Spleen (tissue), 11 donors: ENCODE data around the gene AJAP1. TPM values are rescaled to one million over a fixed set of nuclear protein-coding genes. Genes with fewer than 3 reads are reported as not detected.
"Not testable (repeated sequence)": the region's sequence is repeated elsewhere in the genome, so short reads cannot be mapped to it uniquely, and the experiment has no call there.

Source experiments
- DNase-seq: peaks from one replicate; pipeline ENCODE4 v3.0.0-alpha.2; 2020
- H3K27ac ChIP-seq, 8 donors: fragments of 200-600 bp; sonication (generic) in 7 of 8; 1 replicate in 4 of 8; 2 replicates in 4 of 8; pipeline versions ENCODE4 v1.5.0 to v1.8.0; 2016 to 2021; ENCODE audit warnings: inconsistent platforms in 4 of 8, mild to moderate bottlenecking in 4 of 8, moderate library complexity in 1 of 8
- H3K27me3 ChIP-seq, 7 donors: fragments of 200-600 bp; sonication (generic) in 6 of 7; replicated peaks in 1 of 7; 1 replicate in 4 of 7; 2 replicates in 3 of 7; pipeline versions ENCODE4 v1.5.0 to v1.8.0; 2016 to 2021; ENCODE audit warnings: inconsistent platforms in 3 of 7, mild to moderate bottlenecking in 1 of 7
- H3K36me3 ChIP-seq, 6 donors: fragments of 200-600 bp; sonication (generic) in 5 of 6; 1 replicate in 4 of 6; 2 replicates in 2 of 6; pipeline versions ENCODE4 v1.5.0 to v1.8.0; 2016 to 2021; ENCODE audit warnings: inconsistent platforms in 2 of 6
- H3K4me1 ChIP-seq, 6 donors: fragments of 200-600 bp; sonication (generic) in 5 of 6; 1 replicate in 3 of 6; 2 replicates in 3 of 6; pipeline versions ENCODE4 v1.5.0 to v1.8.0; 2016 to 2021; ENCODE audit warnings: inconsistent platforms in 3 of 6
- H3K4me3 ChIP-seq, 8 donors: fragments of 200-600 bp; sonication (generic) in 7 of 8; 1 replicate in 4 of 8; 2 replicates in 4 of 8; pipeline versions ENCODE4 v1.5.0 to v1.8.0; 2016 to 2021; ENCODE audit warnings: inconsistent platforms in 4 of 8, mild to moderate bottlenecking in 4 of 8, moderate library complexity in 2 of 8
- H3K9me3 ChIP-seq, 8 donors: fragments of 200-600 bp; sonication (generic) in 7 of 8; 1 replicate in 4 of 8; 2 replicates in 4 of 8; pipeline versions ENCODE4 v1.5.0 to v1.8.0; 2016 to 2021; ENCODE audit warnings: inconsistent platforms in 4 of 8
- POLR2A ChIP-seq, 3 donors: fragments of 450-650 bp; IDR thresholded peaks; one replicate each; pipeline ENCODE4 v1.5.1; 2017; ENCODE audit warnings: antibody characterized with exemption in 3 of 3, mild to moderate bottlenecking in 1 of 3
- POLR2AphosphoS5 ChIP-seq, 3 donors: sonication (generic); formaldehyde crosslinking; IDR thresholded peaks; one replicate each; pipeline ENCODE4 v1.5.1; 2017; ENCODE audit warnings: antibody characterized with exemption in 3 of 3
- WGBS, 5 donors: extraction: QIAGEN DNeasy Blood & Tissue Kit in 3 of 5; methylation state at CpG; one replicate each; pipeline versions ENCODE4 v1.1.5 to v1.1.7; 2013 to 2018; 5-methylcytosine and 5-hydroxymethylcytosine counted together
- intact Hi-C: fragments of 100-400 bp; cut with DNase I; formaldehyde crosslinking; loops from one replicate; pipeline ENCODE4 v1.15.0; 2023; ENCODE audit warnings: low total_unique reads
- polyA plus RNA-seq, 3 donors: library from polyadenylated mRNA; stranded (reverse); fragments of 200-250 nt; gene quantifications; one replicate each; pipeline ENCODE4 v1.2.1, GENCODE V29; 2013
- total RNA-seq, 7 donors: library from RNA; depleted of rRNA in 3 of 7; stranded (reverse); fragments of >200 nt in 3 of 7; fragmentation: NEBNext Ultra II Directional in 4 of 7; extraction: Animal tissue kit (Norgen Biotek cat#: 25700) in 4 of 7; gene quantifications; one replicate each; pipeline versions ENCODE4 v1.1.0 to v1.2.1, GENCODE V29; 2016 to 2021
- TF ChIP-seq, protein P1 (sequence below), 11 experiments: fragments of 200-600 bp in 7 of 11; fragments of 450-650 bp in 4 of 11; sonication (generic) in 4 of 11; IDR thresholded peaks in 8 of 11; conservative IDR thresholded peaks in 3 of 11; 1 replicate in 7 of 11; 2 replicates in 4 of 11; pipeline versions ENCODE4 v1.4.0 to v1.8.0; 2016 to 2021; ENCODE audit warnings: antibody characterized with exemption in 11 of 11, inconsistent platforms in 4 of 11, mild to moderate bottlenecking in 1 of 11
- donor health status: healthy with polysubstance abuse.
- donor health status: DM: no; HTN: no; CAD: no; lungs with moderate emphysema.
- donor health status: DM: no; HTN: no; CAD: no.
- donor health status: Bipolar disorder and iron deficiency.
- donor health status: healthy.
- donor health status: DM: no; HTN: no; CAD: no.
- donor health status: DM: yes; HTN: yes; CAD: no.

The AJAP1 gene
- total and polyA plus RNA-seq, 10 donors = 0.04 to 13.3 (median 2.4) TPM

DNA sequence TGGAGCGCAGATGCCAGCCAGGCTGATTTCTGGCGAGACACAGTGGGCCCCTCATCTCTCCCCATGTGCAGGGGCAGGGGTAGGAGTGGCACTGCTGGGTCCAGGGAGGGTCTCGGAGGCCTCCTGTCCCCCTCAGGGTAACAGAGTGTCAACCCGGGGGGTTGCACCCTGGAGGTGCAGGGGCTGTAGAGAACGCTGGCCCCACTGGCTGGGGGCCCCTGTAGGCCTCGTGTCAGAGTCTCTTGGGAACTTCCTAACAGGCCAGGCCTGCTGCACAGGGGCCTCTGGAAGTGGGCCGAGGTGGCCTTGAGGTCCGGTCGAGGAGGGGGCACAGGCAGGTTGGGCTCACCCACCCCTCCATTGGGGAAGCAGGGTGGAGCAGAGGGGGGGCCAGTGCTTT, 38.9 kb upstream of the AJAP1 start:
- H3K4me3 ChIP-seq = no peak overlapping the region
- no peak overlapping the region for H3K27ac ChIP-seq
- peaks cover 0 to 15% (median 5%) of the 10 kb centered on the region in 8 donors for H3K9me3 ChIP-seq
- no peak for DNase-seq
- intact Hi-C loops = no loop called here
- H3K27me3 ChIP-seq = peaks cover 0 to 15% (median 0%) of the 10 kb centered on the region in 7 donors
- WGBS, 5 donors = 77 to 90% (median 82%) methylated on average over 6 to 9 of the region's 9 CpGs
- TF ChIP-seq POLR2A (IDR thresholded peaks at IDR 0.05) = no peak
- TF ChIP-seq POLR2AphosphoS5 (IDR thresholded peaks at IDR 0.05) = no peak
- TF ChIP-seq, protein P1, sequence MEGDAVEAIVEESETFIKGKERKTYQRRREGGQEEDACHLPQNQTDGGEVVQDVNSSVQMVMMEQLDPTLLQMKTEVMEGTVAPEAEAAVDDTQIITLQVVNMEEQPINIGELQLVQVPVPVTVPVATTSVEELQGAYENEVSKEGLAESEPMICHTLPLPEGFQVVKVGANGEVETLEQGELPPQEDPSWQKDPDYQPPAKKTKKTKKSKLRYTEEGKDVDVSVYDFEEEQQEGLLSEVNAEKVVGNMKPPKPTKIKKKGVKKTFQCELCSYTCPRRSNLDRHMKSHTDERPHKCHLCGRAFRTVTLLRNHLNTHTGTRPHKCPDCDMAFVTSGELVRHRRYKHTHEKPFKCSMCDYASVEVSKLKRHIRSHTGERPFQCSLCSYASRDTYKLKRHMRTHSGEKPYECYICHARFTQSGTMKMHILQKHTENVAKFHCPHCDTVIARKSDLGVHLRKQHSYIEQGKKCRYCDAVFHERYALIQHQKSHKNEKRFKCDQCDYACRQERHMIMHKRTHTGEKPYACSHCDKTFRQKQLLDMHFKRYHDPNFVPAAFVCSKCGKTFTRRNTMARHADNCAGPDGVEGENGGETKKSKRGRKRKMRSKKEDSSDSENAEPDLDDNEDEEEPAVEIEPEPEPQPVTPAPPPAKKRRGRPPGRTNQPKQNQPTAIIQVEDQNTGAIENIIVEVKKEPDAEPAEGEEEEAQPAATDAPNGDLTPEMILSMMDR (IDR thresholded peaks at IDR 0.05 in 8 of 11, conservative IDR thresholded peaks at IDR 0.05 in 3 of 11) = no peak
- no peaks in the 10 kb centered on the region for H3K36me3 ChIP-seq
- no peaks in the 10 kb centered on the region for H3K4me1 ChIP-seq

DNA sequence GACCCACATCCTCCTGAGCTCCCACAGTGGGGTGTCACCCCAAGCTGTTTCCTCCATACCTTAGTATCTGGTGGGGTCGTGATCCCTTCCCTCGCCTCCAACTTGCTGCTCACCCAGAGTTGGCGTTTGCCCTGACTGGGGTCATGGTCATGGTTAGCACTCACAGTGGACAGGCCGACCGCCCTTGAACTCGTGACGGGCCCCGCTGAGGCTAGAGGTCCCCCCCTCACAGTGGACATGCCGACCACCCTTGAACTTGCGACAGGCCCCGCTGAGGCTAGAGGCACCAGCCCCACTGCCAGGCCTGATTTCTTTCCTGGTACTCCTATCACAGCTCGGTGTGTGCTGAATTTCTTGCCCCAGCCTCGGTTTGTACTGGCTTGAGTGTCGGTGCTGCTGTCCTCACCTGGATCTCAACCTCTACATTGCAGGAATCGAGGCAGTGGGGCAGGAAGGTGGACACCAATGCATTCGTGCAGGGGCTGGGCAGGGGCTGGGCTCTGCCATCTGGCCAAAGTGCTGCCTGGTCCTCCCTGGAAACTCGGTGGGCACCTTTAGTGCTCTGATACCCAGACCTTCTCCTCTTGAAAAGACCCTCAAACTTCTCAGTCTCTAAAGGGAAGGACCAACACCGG, 37.5 kb upstream of the AJAP1 start:
- WGBS, 5 donors = 82 to 92% (median 86%) methylated on average over 13 to 18 of the region's 18 CpGs
- peaks cover 0 to under 1% (median 0%) of the 10 kb centered on the region in 8 donors for H3K9me3 ChIP-seq
- H3K27me3 ChIP-seq = peaks cover 0 to 6% (median 0%) of the 10 kb centered on the region in 7 donors
- no peak overlapping the region for H3K27ac ChIP-seq
- TF ChIP-seq, protein P1 (IDR thresholded peaks at IDR 0.05 in 8 of 11, conservative IDR thresholded peaks at IDR 0.05 in 3 of 11) = no peak
- no peak for TF ChIP-seq POLR2AphosphoS5 (IDR thresholded peaks at IDR 0.05)
- TF ChIP-seq POLR2A (IDR thresholded peaks at IDR 0.05) = no peak
- no peak overlapping the region for H3K4me3 ChIP-seq
- intact Hi-C loops = no loop called here
- peak; percentile 59 for DNase-seq
- no peaks in the 10 kb centered on the region for H3K36me3 ChIP-seq
- no peaks in the 10 kb centered on the region for H3K4me1 ChIP-seq

DNA sequence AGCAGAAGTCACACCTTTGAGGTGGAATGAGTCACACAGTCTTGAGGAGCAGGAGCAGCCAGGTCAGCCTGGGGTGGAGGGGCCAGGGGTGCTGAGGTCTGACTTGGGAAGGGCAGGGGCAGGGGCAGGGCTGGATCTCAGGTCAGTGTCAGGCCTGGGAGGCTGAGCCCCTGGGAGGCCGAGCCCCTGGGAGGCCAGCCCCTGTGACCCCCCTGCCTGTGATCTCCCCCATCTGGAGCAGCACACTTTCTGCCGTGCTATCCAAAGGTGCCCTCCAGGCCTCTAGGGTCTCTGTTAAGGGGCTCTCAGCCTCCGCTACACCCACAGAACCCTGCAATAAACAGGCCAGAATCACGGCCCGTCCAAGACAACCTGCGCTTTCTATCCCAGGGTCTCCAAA, 36.9 kb upstream of the AJAP1 start:
- intact Hi-C loops = no loop called here
- 78 to 94% (median 90%) methylated on average over 5 to 6 of the region's 6 CpGs for WGBS, 5 donors
- TF ChIP-seq, protein P1 (IDR thresholded peaks at IDR 0.05 in 8 of 11, conservative IDR thresholded peaks at IDR 0.05 in 3 of 11) = no peak
- TF ChIP-seq POLR2AphosphoS5 (IDR thresholded peaks at IDR 0.05) (no peak), POLR2A (IDR thresholded peaks at IDR 0.05) (no peak)
- no peaks in the 10 kb centered on the region for H3K9me3 ChIP-seq
- DNase-seq = peak; percentile 56
- no peak overlapping the region for H3K4me3 ChIP-seq
- peaks cover 0 to 7% (median 0%) of the 10 kb centered on the region in 7 donors for H3K27me3 ChIP-seq
- no peaks in the 10 kb centered on the region for H3K36me3 ChIP-seq
- H3K27ac ChIP-seq = no peak overlapping the region
- no peaks in the 10 kb centered on the region for H3K4me1 ChIP-seq

DNA sequence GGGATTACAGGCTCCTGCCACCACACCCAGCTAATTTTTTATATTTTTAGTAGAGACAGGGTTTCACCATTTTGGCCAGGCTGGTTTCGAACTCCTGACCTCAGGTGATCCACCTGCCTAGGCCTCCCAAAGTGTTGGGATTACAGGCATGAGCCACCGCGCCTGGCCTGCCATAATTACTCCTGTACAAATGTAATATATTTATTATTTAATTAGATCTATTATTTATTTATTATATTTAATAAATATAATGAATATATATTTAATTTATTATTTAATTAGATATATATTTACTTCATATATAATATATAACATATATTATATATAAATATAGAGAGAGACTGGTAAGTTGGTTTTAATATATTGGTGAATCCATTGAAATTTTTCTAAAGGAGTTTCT, 35.6 kb upstream of the AJAP1 start:
- H3K27me3 ChIP-seq = peaks cover 0 to 20% (median 0%) of the 10 kb centered on the region in 7 donors
- intact Hi-C loops, H3K4me1 ChIP-seq, H3K27ac ChIP-seq, H3K9me3 ChIP-seq, H3K36me3 ChIP-seq, H3K4me3 ChIP-seq, DNase-seq: not testable (repeated sequence)
- 76 to 97% (median 89%) methylated on average over 3 of the region's 3 CpGs for WGBS, 5 donors
